GM21390 (cell line): Measurements from ENCODE around the gene CHST8.

ENCODE experiments used
- ATAC-seq: cut with Tn5 transposase; IDR thresholded peaks from one replicate; pipeline ENCODE4 v1.9.1; 2021; ENCODE audit not compliant: unreplicated experiment

Gene CHST8

DNA sequence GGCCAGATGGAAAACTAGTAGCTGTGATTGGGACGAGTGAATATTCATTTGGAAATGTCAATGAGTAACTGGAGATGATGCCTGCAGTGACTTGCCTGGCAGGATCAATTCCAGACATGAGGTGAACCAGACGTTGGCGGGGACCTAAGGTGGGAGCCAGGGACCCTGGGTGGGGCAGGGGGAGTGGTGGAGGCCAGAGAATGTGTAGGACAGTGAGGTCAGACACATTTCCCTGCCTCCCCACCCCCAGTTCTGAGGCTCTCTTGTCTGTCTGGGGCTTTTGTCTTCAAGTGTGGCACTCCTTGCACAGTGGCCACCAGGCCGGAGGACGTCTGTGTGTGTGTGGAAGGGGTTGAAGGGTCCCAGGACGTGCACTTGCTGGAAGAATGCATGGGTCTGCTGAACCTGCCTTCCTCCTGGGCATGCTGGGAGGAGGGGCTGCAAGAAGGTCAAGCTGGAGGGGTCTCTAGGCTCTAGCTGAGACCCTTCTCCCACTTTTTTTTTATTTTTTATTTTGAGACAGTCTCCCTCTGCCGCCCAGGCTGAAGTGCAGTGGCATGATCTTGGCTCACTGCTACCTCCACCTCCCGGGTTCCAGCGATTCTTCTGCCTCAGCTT, 51.6 kb downstream of the CHST8 start:
- no peak for ATAC-seq

DNA sequence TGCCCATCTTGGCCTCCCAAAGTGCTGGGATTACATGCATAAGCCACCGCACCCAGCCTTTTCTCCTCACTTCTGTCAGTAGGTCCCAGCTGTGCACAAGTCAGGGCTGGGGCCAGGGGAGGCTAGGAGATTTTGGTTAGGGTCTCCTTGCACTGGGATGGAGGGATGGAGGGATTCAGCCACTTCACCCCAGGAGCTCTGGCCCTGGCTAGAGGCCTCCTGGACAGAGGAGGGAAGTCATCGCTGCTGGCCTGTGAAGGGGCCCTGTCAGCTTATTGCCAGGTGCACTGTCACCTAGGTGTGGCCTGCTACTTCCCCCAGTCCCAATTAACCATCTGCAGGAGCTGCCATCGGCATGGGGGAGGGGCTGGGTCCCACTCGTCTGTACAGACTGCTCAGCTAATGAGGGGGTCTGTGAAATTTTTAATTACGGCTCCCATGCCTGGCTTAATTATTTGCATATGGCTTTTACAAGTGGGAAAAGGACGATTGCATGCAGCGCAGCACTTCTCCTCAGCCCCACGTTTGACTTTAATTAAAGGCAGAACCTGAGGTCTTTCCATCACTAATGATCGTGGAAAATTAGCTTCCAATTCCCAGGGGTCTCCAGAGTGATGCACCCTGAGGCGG, 52.4 kb downstream of the CHST8 start:
- ATAC-seq: no peak

GRCh38 chr19:33674626-33675367, 53.0 kb downstream of the CHST8 start:
- ATAC-seq: no peak

DNA sequence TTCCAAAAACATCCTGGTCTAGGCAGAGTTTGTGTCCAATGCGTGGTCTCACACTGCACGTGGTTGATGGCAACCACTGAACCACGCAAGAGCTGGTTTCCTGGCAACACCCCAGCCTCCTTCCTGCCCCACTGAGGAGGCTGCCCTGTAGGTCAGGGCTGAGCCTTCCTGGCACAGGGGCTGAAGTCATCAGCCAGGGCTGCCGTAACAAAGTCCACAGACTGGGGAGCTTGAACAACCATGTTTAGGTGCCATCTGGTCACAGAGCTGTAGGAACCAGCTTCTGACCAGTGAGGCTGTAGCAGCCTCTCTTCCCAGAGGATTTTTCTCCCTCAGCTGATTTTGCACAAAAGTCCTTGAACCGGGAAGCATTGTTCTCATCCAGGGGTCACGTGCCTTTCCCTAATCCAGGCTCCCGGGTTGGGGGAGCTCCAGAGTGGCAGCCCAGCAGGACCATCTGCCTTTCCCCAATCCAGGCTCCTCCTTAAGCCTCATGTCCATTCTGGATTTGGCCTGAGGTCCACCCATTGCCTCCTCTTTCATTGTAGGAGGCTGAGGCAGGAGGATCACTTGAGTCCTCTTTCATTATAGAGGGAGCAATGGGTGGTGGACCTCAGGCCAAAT, 53.9 kb downstream of the CHST8 start:
- ATAC-seq: no peak

DNA sequence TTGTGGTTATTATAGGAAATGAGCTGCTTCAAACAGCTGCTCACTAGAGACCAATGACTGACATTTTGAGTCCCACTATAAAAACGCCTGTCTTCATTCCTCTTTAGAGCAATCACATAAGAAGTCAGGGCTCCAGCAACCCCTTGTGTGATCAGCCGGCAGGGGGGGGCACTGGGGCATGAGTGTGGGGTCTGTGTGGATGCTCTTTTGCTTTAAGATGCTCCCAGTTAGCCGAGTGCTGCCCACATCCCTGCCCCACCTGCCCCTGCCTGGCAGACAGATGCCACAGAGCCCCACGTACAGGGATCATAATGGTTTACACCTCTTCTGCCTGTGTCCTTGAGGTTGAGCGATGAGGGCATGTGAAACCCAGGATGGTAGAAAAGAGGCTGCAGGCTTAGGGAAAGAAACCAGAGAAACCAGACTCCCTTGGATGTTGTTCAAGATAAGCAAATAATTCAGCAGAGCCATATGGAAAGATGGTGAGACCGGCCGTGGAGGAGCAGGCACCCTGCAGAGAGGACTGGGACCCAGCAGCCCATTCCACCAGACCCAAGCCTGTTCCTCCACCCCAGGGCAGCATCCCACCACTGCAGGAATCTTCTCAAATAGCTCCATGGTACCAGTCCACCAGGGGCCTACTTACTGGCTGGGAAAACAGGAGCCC, 55.4 kb downstream of the CHST8 start:
- no peak for ATAC-seq

GRCh38 chr19:33677745-33678426, 56.1 kb downstream of the CHST8 start:
- ATAC-seq: no peak

DNA sequence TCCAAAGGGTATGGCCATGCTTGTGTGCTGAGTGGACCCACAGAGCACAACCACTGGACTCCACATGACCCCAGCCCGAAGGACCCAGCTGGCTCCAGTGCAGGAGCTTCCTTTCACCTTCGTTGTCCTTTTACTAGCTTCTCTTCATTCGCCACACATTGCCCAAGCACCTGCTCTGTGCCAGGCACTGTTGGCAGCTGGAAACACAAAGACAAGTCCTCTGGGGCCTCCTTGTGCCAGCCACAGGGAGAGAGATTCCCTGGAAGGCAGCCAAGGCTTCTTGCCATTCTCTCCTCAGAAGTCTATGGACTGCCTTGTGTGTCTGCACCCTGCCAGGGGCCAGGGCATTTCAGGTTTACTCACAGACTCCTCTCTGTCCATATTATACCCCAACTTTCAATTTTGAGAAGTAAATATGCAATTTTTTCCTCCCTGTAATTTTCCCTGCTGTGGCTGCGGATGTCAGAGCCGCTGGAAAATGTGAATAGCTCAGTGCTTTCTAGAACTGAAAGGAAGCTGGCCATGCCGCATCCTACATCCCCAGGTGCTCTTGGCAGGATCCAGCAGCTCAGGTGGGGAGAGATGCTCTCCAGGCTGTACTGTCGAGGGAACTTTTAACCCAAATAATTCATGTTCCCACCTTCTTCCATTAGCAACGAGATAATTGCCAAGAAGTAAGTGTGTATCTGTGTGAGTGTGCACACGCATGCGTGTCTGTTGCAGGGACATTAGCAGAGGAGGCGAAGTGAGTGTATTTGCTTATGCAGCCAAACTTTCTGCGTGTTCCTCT, 57.2 kb downstream of the CHST8 start:
- ATAC-seq: no peak

- no peak for ATAC-seq
Measured at GRCh38 chr19:33679696-33680095, 57.9 kb downstream of the CHST8 start.

GRCh38 chr19:33681081-33681680, 59.4 kb downstream of the CHST8 start:
- no peak for ATAC-seq

DNA sequence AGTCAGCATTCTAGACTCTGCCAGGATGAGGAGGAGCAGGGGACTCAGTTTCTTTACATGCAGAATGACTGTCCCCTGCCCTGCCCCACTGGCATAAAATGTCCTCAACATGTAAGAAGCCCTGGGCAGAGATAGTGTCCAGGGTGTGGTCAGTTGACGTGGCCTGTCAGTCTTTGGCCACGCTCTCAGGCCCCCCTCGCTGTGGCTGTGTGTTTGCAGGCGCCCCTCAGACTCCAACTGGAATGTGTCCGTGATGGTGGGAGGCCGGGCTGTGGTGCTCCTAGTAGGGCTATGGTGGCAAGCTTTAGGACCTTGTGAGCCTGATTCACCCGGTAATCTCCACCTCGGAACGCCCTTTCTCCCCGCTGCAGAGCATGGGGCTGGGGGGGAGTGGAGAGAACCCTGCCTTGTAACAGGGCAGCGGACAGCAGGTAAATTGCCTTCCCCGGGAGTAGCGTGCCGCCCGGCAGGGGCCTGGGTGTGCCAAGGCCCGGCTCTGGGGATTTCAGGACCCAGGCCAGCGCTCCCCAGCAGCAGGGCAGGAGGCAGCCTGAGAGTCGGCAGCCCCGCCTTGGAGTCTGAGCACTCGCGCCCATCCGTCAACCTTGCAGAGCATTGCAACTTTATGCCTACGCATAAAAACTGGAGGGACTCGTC, 62.3 kb downstream of the CHST8 start:
- no peak for ATAC-seq

GRCh38 chr19:33684538-33685232, 62.9 kb downstream of the CHST8 start:
- ATAC-seq: no peak

DNA sequence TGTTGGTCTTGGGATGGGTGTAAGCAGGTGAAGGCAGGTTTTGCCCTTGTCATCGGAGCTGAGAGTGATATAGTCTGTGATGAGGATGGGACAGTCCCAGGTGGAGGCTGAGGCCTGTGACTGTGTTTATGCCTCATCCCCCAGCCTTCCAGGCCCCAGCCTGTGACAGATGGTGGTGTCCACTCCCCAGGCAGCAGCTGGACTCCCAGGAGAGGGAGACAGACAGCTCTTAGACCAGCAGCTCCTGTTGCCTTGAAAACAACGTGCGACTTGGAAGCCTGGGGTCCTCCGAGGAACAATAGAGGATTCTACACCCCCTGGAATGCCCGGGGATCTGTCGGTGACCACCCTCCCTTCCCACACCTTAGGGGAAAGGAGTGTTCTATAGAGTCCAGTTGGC, 63.8 kb downstream of the CHST8 start:
- ATAC-seq: no peak

GRCh38 chr19:33686262-33686661, 64.5 kb downstream of the CHST8 start:
- ATAC-seq: no peak

DNA sequence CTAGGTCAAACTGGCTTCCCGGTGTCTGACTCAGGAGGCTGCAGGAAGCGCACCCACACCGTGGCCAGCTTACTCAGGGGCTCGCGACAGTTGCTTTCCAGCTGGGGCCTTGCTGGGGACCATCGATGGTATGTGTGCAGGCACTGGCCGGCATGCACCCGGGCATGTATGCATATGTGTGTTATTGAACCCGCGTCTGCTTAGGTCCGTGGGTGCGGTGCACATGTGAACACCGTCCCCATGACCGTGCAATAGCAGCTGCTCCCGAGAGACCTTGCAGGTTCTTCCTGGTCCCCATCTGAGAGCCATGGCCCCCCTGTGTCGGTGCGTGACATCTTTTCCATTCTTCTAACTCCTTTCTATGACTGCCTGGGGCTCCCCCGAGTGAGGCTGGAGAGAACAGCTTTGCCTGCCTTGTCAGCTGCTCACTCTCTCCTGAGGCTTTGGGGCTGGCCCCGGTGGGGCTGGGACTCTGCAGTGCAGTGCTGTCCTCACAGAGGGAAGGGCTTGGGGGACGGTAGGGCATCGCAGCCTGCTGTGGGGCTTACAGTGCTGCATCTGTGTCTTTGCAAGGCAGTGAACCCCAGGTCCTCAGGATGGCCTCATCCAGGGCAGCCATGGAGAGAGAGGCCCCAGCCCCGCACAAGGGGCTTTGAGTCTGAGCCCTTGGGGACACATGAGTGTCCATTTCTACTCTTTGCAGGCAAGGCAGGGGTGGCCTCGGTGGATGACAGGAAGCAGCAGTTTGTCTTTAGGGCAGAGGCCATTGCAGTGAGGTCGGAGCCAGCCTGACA, 65.1 kb downstream of the CHST8 start:
- ATAC-seq: no peak

DNA sequence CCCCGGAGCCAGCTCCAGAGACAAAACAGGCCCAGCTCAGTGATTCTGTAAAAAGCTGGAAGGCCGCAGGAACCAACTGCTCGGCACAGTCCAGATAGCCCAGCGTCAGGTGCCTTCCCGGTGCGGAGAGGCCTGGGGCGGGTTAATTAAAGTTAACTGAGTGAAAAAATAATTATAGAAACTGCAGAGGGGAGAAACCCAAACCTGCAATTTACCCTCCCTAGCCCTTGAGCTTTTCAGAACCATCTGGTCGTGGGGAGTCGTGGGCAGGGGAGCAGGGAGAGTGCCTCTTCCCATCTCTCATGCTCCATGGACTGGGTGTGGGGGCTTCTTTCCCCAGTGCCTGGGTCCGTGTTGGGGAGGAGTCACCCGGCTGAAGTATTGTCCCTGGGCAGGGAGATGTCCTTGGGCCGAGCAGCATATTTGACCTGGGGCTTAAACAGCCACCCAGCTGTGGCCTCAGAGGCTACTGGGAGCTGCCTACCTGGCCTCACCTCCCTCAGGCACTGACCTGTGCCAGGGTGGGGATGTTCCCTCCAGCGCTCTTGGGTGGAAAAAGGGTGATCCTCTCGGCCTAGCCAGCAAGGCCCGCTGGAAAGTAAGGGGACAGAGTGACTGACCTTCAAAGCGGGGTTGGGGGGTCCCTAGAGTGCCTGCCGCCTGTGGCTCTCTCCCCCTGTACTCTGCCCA, 65.9 kb downstream of the CHST8 start:
- no peak for ATAC-seq

DNA sequence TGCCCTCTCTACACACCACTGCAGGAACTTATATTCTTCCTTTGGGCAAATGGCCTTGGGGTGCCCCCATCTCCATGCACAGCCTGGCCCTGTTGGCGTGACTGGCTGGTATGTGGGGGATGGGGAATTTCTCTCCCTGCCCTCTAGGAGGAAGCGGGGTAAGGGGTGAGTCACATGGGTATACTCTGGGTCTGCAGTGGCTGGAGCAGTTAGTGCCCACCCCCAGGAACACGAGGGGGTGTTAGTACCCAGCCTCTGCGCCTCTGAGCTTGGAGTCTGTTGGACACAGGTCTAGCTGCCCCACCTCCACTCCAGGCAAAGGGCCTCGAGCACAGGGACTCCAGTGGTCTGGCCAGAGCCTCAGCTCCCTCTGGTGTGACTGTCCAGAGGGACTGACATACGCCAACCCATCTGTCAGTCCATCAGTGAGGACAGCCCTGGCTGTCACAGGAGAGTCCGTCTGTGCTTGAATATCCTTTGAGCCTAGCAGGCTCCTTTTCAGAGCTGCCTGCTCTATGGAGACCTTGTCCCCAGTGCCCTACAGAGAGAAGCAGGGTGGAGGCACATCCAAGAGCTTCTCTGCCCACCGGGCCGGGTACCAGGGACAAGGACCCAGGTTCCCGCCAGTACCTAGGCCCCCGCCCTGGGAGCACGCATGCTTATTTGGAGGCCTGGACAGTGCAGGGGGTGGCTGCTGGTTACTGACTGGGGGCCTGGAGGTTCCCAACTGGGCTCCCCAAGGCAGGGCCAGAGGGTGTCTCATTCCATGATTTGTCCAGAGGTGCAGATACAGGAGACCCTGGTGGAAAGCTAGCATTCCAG, 66.6 kb downstream of the CHST8 start:
- ATAC-seq: no peak
